ENCODE results near the gene SLC39A5.
A peak's percentile ranks its signal among the peaks of the same experiment; 100 is the strongest.

SLC39A5 gene

DNA sequence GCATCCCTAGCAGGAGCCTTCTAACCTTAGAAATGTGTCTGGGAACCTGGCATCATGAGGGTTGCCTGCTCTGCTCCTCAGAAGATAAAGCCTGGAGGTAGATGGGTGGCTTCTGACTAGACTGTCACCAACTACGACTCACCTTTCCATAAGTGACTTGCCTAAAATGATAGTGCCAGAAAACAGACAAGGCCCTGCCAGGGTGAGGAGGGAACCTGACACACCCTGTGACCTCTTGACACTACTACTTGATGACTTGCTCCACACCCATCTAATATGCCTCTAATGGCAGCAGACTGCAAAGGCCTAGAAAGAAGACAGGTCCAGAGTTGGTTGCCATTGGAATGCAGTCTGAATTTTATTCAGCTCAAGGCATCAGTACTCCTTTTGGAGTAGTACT is 17.5 kb upstream of the SLC39A5 start:
- TF ChIP-seq, protein P1, sequence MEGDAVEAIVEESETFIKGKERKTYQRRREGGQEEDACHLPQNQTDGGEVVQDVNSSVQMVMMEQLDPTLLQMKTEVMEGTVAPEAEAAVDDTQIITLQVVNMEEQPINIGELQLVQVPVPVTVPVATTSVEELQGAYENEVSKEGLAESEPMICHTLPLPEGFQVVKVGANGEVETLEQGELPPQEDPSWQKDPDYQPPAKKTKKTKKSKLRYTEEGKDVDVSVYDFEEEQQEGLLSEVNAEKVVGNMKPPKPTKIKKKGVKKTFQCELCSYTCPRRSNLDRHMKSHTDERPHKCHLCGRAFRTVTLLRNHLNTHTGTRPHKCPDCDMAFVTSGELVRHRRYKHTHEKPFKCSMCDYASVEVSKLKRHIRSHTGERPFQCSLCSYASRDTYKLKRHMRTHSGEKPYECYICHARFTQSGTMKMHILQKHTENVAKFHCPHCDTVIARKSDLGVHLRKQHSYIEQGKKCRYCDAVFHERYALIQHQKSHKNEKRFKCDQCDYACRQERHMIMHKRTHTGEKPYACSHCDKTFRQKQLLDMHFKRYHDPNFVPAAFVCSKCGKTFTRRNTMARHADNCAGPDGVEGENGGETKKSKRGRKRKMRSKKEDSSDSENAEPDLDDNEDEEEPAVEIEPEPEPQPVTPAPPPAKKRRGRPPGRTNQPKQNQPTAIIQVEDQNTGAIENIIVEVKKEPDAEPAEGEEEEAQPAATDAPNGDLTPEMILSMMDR (IDR thresholded peaks at IDR 0.05; ENCODE audit: poor library complexity, severe bottlenecking), result no peak
- H3K27ac ChIP-seq (ENCODE audit: poor library complexity, severe bottlenecking), result no peak overlapping the region
- no peak for ATAC-seq (ENCODE audit: low read depth)
- peaks cover 85% of the 10 kb centered on the region for H3K36me3 ChIP-seq (ENCODE audit: low read depth)
- no peak for DNase-seq (ENCODE audit: low spot score)
- no peaks in the 10 kb centered on the region for H3K9me3 ChIP-seq (ENCODE audit: severe bottlenecking)
- no peaks in the 10 kb centered on the region for H3K4me1 ChIP-seq (ENCODE audit: insufficient read depth, poor library complexity, severe bottlenecking)
- H3K4me3 ChIP-seq (ENCODE audit: severe bottlenecking), result no peak overlapping the region
- H3K27me3 ChIP-seq (ENCODE audit: insufficient read depth, poor library complexity, severe bottlenecking), result no peaks in the 10 kb centered on the region

- Histone ChIP-seq H3K27me3 (ENCODE audit: insufficient read depth, poor library complexity, severe bottlenecking) (no peaks in the 10 kb centered on the region), H3K4me1 (ENCODE audit: insufficient read depth, poor library complexity, severe bottlenecking) (no peaks in the 10 kb centered on the region), H3K27ac (ENCODE audit: poor library complexity, severe bottlenecking) (no peak overlapping the region), H3K36me3 (ENCODE audit: low read depth) (peaks cover 70% of the 10 kb centered on the region), H3K9me3 (ENCODE audit: severe bottlenecking) (no peaks in the 10 kb centered on the region), H3K4me3 (ENCODE audit: severe bottlenecking) (no peak overlapping the region)
- TF ChIP-seq, protein P1 (IDR thresholded peaks at IDR 0.05; ENCODE audit: poor library complexity, severe bottlenecking), result no peak
- DNase-seq (ENCODE audit: low spot score) (no peak), ATAC-seq (ENCODE audit: low read depth) (no peak)
Measured at GRCh38 chr12:56213878-56214277, 16.0 kb upstream of the SLC39A5 start.

DNA sequence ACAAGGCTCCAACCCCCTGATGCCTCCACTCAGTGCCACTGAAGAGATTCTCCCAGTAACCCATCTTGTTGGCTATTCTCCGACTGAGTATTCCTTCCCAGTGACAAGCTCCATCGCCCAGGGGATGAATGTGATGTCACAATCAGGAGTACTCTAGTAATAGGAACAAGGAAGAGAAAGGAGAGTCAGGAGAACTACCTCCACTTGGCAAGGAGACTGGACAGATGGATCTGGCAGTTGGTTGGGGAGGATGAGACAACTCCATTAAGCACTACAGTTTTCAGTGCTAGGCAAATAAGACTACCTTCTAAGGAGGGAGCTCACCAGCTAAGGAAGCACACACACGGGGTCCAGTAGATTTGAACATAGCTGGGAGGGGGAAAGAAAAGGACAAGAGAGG is 13.4 kb upstream of the SLC39A5 start:
- Histone ChIP-seq H3K4me3 (ENCODE audit: severe bottlenecking) (no peak overlapping the region), H3K36me3 (ENCODE audit: low read depth) (peaks cover 45% of the 10 kb centered on the region), H3K27me3 (ENCODE audit: insufficient read depth, poor library complexity, severe bottlenecking) (no peaks in the 10 kb centered on the region), H3K9me3 (ENCODE audit: severe bottlenecking) (no peaks in the 10 kb centered on the region), H3K27ac (ENCODE audit: poor library complexity, severe bottlenecking) (no peak overlapping the region), H3K4me1 (ENCODE audit: insufficient read depth, poor library complexity, severe bottlenecking) (no peaks in the 10 kb centered on the region)
- ATAC-seq (ENCODE audit: low read depth) (no peak), DNase-seq (ENCODE audit: low spot score) (no peak)
- TF ChIP-seq, protein P1 (IDR thresholded peaks at IDR 0.05; ENCODE audit: poor library complexity, severe bottlenecking), result no peak

DNA sequence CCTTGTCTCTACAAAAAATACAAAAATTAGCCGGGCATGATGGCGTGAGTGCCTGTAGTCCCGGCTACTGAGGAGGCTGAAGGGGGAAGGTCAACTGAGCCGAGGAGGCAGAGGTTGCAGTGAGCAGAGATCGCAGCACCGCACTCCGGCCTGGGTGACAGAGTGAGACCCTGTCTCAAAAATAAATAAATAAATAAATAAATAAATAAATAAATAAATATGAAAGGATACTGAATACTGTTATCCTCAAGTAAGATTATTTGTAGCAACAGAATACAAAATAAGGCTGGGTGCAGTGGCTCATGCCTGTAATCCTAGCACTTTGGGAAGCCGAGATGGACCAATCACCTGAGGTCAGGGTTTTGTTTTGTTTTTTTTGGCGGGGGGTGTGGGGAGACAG is 10.0 kb upstream of the SLC39A5 start:
- no peaks in the 10 kb centered on the region for H3K9me3 ChIP-seq (ENCODE audit: severe bottlenecking)
- H3K27ac ChIP-seq (ENCODE audit: poor library complexity, severe bottlenecking), result peak overlapping the region; percentile 81
- peaks cover 13% of the 10 kb centered on the region for H3K36me3 ChIP-seq (ENCODE audit: low read depth)
- peaks cover 3% of the 10 kb centered on the region for H3K4me1 ChIP-seq (ENCODE audit: insufficient read depth, poor library complexity, severe bottlenecking)
- TF ChIP-seq, protein P1 (IDR thresholded peaks at IDR 0.05; ENCODE audit: poor library complexity, severe bottlenecking), result no peak
- H3K27me3 ChIP-seq (ENCODE audit: insufficient read depth, poor library complexity, severe bottlenecking), result no peaks in the 10 kb centered on the region
- no peak overlapping the region for H3K4me3 ChIP-seq (ENCODE audit: severe bottlenecking)
- ATAC-seq (ENCODE audit: low read depth) (no peak), DNase-seq (ENCODE audit: low spot score) (no peak)

- TF ChIP-seq, protein P1 (IDR thresholded peaks at IDR 0.05; ENCODE audit: poor library complexity, severe bottlenecking), result no peak
- DNase-seq (ENCODE audit: low spot score), result no peak
Measured at GRCh38 chr12:56220611-56221231, 9.1 kb upstream of the SLC39A5 start.

More at GRCh38 chr12:56220611-56221231, 9.1 kb upstream of the SLC39A5 start:
- no peak for ATAC-seq (ENCODE audit: low read depth)
- H3K27ac ChIP-seq (ENCODE audit: poor library complexity, severe bottlenecking), result peak overlapping the region; percentile 81
- H3K9me3 ChIP-seq (ENCODE audit: severe bottlenecking), result no peaks in the 10 kb centered on the region
- H3K4me3 ChIP-seq (ENCODE audit: severe bottlenecking), result peak overlapping the region; percentile 79
- peaks cover 3% of the 10 kb centered on the region for H3K4me1 ChIP-seq (ENCODE audit: insufficient read depth, poor library complexity, severe bottlenecking)
- H3K36me3 ChIP-seq (ENCODE audit: low read depth), result peaks cover 7% of the 10 kb centered on the region
- H3K27me3 ChIP-seq (ENCODE audit: insufficient read depth, poor library complexity, severe bottlenecking), result no peaks in the 10 kb centered on the region

All from RWPE2 (cell line).